ENCODE data around the gene MIA3. TPM values are rescaled to one million over a fixed set of nuclear protein-coding genes. Genes with fewer than 3 reads are reported as not detected.
A peak's percentile ranks its signal among the peaks of the same experiment; 100 is the strongest.

Gene MIA3
- total and polyA plus RNA-seq, 9 of the 15 experiments (the other 6 are each of a cell fraction or from before 2014, with no cell fraction given): 21.6 to 89.4 (median 40.8) TPM

- TF ChIP-seq ZNF318 (IDR thresholded peaks at IDR 0.05; ENCODE audit: borderline replicate concordance in 1 of 2, low read depth in 1 of 2) (0 out of 4 replicates have a peak, but pooled peaks of 1 of the 2 experiments have one; percentile 18), SPI1 (IDR thresholded peaks at IDR 0.05; ENCODE audit: borderline replicate concordance, low read depth, low read length) (peak; percentile 82), E2F1 (CRISPR knock-in tag; IDR thresholded peaks at IDR 0.05) (peak; percentile 60; the same call in 1 of the 2 replicates), SREBF2 (CRISPR knock-in tag; IDR thresholded peaks at IDR 0.05) (no peak), RBM25 (IDR thresholded peaks at IDR 0.05; ENCODE audit: low read depth, low read length, severe bottlenecking) (no peak), SNAPC5 (CRISPR knock-in tag; IDR thresholded peaks at IDR 0.05) (no peak), PHB (CRISPR knock-in tag; IDR thresholded peaks at IDR 0.05) (no peak), CBFA2T2 (conservative IDR thresholded peaks at IDR 0.05) (no peak), E2F4 (CRISPR knock-in tag; IDR thresholded peaks at IDR 0.05; ENCODE audit: low read depth) (no peak), LCOR (CRISPR knock-in tag; IDR thresholded peaks at IDR 0.05) (peak; percentile 84; the same call in 1 of the 2 replicates), TSC22D4 (tag; IDR thresholded peaks at IDR 0.05) (no peak), ZBTB7A (IDR thresholded peaks at IDR 0.05; ENCODE audit: borderline replicate concordance, control insufficient read depth, low read depth, low read length) (0 out of 2 replicates have a peak, but pooled peaks have one; percentile 8), ZBED1 (IDR thresholded peaks at IDR 0.05) (no peak; the same call in 1 of the 2 replicates), ZBTB8A (IDR thresholded peaks at IDR 0.05; ENCODE audit: partially characterized antibody) (no peak)
Measured at GRCh38 chr1:222643938-222644635, 26.2 kb downstream of the MIA3 start (continued).
